HG03064 (cell line): Measurements from ENCODE around the gene CDH23.

Experiments
- ATAC-seq: cut with Tn5 transposase; IDR thresholded peaks from one replicate; pipeline ENCODE4 v1.9.1; 2021; ENCODE audit warnings: low read depth; ENCODE audit not compliant: unreplicated experiment

Gene CDH23

GRCh38 chr10:71553432-71553831 is 156.7 kb downstream of the CDH23 start:
- ATAC-seq, result no peak

GRCh38 chr10:71554671-71555070 is 158.0 kb downstream of the CDH23 start:
- ATAC-seq, result no peak

- no peak for ATAC-seq
Observed at GRCh38 chr10:71555087-71555723, 158.5 kb downstream of the CDH23 start.

DNA sequence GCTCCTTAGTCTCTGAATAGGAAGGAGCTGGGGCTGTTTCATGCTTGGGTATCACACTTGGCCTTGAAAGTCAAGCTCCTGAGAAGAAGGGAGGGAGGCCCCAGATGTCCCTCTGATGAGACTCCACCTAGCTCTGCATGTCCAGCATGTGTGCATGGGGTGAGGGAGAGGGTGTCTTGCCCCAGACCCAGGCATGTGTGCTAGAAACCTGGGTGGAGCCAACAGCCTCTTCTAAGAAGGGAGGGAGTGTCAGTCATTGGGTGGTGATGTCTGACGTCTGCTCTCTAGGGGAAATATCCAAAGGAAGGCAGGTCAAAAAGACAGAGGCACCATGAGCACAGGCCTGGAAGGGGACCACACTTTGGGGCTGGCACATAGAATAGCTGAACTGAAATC is 159.0 kb downstream of the CDH23 start:
- ATAC-seq, result no peak

DNA sequence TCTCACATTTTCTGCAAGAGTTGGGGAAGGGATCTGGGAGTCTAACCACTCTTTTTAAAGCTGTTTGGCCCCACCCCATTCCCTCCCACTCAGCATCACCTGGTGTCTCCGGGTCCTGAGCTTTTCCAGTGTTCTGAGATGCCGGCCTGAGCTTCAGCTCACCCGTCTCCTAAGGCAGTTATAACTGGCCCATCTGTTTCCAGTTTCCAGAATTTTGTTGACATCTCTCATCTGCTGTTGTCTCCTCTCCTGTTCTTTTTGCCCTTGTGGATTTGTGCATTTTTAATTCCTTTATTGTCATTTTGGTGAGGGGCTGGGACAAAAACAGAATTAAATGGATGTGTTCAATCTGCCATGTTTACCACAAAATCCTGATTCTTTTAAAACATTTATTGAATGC is 162.3 kb downstream of the CDH23 start:
- no peak for ATAC-seq

DNA sequence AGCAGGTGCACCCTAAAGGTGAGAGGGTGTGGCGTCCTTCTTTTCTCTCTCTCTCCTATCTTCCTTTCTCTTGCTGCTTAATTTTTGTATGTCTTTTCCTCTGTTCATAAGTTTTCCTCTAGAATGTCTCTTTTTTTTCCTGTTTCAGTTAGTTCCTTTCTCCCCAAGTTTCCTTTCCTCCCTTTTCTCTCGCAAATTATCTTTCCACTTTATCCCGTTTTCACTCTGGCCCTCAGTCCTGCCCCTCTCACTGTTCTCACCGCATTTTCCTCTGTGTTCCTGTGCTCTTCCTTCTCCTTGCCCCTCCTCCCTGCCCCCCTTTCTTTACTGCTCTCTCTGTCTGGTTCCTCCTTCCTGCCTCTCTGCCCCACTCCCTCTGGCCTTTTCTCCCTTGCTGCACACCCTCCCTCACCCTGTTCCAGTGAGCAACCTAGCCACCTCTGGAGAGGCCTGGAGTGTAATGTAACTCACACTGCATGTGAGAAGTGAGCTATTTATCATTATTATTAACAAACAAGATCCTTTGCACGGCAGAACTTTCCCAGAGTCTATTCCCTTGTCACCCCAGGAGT is 164.4 kb downstream of the CDH23 start:
- no peak for ATAC-seq

DNA sequence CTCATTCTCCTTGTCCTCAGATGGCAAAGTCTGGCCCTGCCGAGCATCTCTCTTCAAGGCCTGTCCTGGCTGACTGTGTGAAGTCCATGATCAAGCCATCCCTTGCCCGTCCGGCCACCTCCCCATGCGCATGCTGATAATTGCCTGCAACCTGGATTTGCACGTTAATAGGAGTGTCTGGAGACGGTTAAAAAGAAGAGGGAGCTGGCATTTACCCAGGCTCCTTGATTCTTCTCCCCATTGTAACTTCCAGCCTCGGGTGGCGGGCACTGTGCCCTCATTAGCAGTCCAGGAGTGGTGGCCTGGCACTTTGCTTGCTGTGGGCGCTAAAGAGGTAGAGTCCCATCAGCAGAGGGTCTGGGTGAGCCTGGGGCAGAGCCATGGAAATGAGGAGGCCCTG is 165.5 kb downstream of the CDH23 start:
- ATAC-seq, result no peak

DNA sequence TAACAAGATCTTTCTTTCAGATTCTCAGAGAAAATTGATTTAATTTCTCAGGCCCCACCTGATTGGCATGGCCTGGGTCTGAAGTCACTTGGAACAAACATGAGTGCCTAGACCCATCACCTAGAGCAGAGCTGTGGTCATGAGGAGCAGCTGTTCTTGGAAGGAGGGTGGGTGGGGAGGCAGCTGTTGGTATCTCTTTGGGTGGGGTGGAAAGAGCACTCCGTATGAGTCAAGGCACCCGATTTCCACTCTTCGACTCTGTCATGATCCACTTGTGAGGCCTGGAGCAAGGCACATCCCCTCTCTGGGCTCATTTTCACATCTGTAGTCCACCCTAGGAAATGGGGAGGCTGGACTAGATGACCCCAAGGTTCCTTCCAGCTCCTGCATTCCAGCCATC is 166.2 kb downstream of the CDH23 start:
- no peak for ATAC-seq

- no peak for ATAC-seq
Observed at GRCh38 chr10:71564194-71564820, 167.6 kb downstream of the CDH23 start.

DNA sequence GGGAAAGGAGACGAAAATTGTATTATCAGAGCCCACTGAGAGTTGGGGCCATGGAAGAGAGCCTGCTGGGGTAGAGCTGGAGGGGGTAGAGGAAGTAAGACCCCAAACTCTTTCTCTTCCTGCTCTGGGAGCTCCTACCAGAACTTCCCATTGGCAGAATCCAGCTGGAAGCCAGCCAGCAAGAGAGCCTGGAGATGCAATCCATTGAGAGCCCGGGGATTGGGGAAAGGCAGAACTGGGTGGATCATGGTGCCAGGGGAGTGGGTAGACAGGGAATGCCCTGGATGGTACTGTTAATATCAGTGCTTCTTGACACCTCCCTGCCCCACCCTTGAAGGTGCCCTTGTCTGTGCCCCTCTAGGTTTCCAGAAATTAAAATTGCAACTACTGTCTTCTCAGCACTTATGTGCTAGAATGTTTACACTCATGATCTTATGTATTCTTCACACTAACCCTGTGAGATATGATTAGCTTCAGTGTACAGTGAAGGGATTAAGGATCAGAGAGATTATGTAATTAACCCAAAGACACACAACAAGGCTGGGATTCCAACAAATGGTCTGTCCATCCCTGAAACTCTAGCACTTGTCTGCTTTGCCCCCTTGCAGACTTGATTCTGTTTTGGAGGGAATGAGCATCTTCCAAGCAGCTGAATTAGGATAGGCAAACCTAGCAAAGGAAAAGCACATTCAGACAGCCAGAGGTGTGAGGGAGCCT is 168.7 kb downstream of the CDH23 start:
- no peak for ATAC-seq

- no peak for ATAC-seq
Observed at GRCh38 chr10:71567006-71567405, 170.3 kb downstream of the CDH23 start.

GRCh38 chr10:71568896-71569492 is 172.3 kb downstream of the CDH23 start:
- no peak for ATAC-seq

GRCh38 chr10:71569775-71570588 is 173.3 kb downstream of the CDH23 start:
- ATAC-seq, result no peak

GRCh38 chr10:71571460-71572175 is 174.9 kb downstream of the CDH23 start:
- no peak for ATAC-seq

DNA sequence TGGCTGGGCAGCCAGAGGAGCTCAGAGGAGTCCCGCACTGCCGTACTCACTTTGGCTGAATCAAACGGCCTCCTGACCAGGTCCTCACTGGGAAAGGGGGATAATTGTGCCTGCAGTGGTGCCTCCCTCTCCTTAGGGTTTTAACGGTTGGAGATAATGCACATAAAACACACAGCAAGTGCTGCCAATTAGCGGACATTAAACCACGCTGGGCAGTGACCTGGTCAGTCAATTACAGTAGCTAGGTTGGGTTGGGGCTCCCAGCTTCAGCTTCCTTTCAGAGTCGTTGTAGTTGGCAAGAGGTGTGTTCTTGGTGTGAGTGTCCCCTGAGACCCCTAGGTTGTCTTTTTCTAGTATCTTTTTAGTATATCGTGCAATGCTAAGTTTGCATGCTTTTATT is 176.2 kb downstream of the CDH23 start:
- no peak for ATAC-seq

GRCh38 chr10:71573562-71574518 is 177.1 kb downstream of the CDH23 start:
- ATAC-seq, result no peak

DNA sequence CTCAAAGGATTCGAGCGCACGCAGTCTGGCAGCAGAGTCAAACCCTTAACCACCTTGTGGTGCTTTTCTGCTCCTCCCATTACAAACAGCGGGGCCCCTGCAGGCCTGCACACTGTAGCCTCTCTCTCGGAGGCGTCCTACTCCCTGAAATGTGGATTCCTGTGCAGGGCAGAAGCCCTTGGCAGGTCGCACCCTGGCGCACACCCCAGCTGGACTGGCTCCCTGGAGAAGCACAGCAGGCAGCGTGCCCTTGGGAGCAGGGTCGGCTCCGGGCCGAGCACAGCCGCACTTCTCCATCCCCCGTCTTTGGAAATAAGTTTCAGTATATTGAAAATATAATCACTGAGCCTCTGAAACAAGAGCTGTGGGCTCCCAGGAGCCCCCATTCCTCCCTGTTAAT is 178.7 kb downstream of the CDH23 start:
- ATAC-seq, result no peak

GRCh38 chr10:71575934-71576801 is 179.4 kb downstream of the CDH23 start:
- no peak for ATAC-seq
